ENCODE results near the gene YARS1.
A peak's percentile ranks its signal among the peaks of the same experiment; 100 is the strongest.

Gene YARS1

DNA sequence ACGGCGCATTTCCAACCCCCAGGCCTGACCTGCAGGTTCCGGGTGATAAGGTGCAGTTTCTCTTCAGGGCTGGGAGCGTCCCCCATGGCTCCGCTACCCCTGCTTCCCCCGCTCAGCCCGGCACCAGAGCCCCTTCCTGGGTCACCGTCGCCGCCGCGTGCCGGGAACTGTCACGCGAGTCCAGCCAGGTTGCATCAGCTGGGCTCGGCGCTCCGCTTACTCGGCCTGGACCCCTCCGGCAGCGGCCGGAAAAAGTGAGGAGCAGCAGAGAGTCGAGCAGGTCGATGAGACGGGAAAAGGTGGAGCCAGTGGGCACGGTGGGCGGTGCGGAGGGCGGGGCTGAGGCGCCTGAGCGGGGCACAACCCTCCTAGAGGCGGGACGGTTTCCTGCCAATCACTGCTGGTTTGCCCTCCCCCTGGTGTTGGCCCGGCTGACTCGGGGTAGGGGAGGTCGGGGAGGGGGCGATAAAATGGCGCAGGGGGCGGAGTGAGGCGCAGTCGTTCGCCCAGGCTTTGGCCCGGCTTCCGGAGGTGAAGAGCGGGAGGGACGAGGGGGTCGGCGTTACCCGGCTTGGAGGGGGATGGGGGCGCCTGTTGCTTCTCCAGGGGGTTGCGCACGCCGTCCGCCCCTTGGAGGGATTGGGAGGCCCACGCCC, at the start of gene YARS1, which contains the start of gene S100PBP:
Gene YARS1, minus strand, starts transcription at position 200 of the 656 bp plus-strand sequence. Its CDS starts 114 bp downstream, at position 86.
Gene S100PBP, plus strand, starts transcription at position 495 of the 656 bp plus-strand sequence. CDS start 8,447 bp downstream, outside the sequence.
- peak; percentile 100 for DNase-seq (ENCODE audit: low read depth)

DNA sequence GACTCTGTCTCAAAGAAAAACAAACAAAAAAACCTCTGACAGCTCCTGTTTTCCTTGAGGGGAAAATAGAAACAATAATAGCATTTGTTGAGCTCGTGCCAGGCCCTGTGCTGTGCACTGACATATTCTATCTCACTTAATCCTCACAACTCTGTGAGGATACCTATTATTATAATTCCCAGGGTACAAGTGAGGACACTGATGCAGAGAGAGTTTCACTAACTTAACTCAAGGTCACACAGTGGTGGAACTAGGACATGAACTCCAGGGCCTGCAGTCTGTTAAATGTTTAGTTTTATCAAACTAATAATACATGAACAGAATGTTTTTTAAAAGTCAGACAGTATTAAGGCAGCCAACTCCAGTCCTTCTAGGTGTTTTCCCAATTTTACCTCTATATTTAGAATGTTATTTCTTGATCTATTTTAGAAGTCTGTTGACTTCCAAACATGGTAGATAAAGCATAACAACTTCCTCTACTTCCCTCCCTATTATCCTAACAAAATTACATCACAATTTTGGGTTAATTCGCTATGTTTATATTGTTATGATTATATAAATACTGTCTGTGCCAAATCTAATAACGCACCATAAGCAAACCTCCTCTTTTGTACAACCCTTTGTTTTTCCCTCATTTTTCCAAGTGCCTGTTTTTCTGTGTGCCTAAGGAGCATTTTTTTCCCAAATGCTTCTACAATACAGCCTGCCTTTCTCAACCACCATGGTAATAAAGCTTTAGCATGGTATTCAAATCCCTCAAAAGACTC, 48.7 kb upstream of the YARS1 start:
- DNase-seq (ENCODE audit: low read depth) = no peak

DNA sequence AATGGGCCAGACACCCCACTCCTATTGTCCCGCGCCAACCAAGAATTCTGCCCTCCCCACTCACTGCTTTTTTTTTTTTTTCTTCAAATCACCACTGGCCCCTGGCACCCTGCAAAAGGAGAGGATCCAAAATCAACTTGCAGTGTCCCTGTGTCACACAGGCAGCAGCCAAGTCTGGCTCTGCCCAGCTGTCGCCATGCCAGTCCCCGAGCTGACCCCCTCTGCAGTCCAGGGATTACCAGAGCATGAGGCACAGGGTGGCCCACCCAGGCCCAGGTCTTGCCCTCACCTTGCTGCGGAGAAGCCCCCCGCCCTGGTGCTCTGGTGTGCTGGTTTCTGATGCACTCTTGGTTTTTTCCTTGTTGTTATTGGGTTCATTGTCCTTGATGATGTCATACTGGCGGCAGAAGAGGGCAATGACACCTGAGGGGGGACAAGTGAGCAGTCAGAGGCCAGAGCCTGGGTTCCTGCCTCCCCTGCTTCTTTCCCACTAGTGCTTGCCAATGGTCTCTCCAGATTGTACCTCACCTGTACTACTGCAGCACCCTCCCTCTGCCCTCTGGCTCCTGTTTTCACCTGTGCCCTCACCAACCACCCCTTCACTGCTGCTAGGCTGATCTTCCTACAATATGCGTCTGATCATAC, 47.3 kb upstream of the YARS1 start:
- no peak for DNase-seq (ENCODE audit: low read depth)

DNA sequence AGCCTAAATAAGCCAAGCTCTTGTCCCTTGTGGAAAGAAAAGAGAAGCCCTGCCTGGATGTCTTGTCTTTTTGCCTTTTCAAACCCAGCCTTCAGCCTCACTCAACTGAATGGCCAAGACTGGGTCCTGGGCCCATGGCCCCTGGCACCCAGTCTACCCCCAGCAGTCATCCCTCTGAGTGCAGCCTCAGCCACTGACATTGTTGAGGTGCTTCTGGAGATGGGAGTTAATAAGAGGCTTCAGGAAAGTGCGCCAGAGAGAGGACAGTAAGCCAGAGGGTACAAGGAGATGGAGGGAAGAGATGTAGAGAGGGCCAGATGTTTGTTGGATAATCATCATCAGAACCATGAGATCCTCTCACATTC, 46.7 kb upstream of the YARS1 start:
- DNase-seq (ENCODE audit: low read depth) = no peak

DNA sequence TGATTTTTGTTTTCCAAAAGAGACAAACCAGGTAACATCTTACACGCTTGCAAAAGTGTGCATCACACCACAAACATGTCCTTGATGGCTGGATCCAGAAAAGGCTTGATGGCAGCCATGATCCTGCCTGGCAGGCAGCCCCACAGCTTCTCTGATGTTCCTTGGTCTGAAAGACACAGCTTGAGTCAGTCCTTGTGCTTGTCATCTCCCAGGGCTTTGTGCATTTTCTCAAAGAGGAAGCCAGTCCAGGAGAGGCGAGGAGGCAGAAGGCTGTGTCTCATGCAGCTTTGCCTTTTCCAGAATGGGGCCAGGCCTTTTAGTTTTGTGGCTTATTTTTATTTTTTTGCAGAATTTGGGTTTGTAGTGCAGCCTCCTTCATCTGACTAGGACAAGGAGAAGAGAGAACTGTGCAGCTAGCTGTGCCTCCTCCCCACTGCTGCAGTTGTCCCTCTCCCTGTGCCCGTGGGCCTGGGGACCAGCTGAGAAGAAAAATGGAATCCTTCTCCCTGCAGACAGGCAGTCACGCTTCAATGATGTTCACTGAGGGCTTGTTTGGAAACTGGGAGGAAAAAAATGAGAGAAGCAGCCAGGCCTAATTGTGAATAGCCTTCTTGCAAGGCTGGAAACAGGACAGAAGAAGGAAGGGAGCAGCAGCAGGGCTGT, 46.2 kb upstream of the YARS1 start:
- DNase-seq (ENCODE audit: low read depth) = no peak

DNA sequence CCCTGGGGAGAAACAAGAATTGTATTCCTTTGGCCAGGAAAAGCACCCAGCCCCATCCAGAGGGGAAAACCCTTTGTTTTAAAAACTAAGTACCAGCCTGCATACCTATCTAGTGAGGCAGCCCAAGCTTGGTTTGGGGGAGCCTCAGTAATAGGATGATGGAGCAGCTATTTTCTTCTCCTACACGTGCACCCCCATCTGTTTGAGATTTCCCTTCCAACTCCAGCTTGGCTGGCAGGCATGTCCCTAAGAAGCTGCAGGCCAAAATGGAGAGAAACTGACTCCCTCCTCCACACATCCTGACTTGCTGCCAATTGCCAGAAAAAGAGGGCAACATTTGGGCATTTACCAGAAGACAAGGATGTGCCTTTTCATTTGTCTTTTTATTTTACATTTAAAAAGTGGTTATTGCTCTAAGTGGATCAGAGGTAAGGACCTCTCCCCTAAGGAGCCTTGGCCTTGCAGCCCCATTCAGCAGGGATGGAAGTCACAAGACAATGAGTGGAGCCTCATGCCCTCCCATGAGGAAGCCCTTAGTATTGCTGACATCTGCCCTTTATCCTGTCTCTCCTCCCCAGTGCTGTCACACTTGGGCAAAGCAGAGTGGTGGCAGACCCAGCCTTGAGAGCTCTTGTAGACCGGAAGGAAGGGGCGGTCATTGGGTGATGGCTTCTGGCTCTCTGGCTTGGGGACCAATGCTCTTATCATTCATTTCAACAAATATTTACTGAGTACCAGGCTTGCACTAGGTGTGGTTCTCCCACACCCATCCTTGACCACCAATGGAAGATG, 44.9 kb upstream of the YARS1 start:
- DNase-seq (ENCODE audit: low read depth) = no peak

DNA sequence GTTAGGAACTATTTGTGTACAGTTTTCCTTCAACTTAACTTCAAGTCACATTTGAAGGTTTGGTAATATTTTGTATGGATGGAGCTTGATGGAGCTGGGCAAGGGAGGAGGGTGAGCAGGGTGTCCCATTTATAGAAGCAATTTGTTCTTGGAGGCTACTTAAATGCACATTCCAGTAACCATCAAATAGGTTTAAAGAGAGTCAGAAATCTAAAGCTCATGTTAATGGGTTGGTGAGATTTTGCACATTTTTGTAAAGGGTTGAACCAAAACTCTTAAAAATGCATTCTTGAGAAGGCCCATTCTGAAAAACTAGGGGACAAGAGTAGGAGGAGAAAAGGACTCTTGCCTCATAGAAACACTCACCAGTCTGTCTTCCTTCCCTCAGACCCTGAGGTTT, 43.4 kb upstream of the YARS1 start:
- DNase-seq (ENCODE audit: low read depth) = no peak

DNA sequence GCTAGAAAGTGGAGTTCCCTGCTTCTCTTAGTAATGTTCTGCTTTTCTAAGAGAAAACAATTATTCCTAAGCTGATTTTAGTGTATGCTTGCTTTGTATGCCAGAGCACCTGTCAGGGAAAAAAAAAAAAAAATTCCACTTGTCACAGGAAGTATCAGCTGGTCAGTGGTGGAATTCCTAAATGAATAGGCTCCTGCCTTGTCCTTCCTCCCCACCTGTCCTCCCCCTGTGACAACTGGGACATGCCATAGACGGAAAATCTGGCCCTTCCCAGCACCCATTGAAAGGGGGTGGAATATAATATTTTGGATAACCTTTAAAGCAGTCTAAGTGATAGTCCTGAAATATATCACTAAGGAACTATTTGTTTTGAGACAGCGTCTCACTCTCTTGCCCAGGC, 42.8 kb upstream of the YARS1 start:
- no peak for DNase-seq (ENCODE audit: low read depth)

DNA sequence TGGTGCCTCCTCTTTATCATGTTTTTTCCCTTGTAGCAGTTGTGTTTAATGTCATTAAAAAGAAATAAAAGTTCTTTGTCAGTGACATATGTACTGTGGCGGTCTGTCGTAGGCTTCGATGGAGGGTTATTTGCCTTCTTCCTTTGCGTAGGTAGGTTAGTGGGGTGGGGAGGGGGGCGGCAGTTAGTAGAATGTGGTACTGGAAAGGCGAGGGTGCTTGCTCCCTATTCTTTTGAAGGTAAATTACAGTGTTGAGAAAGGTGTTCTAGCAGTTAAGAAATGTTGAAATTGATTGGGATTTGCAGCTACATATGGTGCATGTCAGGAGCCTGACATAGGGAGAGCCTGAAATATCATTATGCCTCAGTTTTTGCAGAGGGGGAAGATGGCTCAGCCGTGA, 41.6 kb upstream of the YARS1 start:
- no peak for DNase-seq (ENCODE audit: low read depth)

DNA sequence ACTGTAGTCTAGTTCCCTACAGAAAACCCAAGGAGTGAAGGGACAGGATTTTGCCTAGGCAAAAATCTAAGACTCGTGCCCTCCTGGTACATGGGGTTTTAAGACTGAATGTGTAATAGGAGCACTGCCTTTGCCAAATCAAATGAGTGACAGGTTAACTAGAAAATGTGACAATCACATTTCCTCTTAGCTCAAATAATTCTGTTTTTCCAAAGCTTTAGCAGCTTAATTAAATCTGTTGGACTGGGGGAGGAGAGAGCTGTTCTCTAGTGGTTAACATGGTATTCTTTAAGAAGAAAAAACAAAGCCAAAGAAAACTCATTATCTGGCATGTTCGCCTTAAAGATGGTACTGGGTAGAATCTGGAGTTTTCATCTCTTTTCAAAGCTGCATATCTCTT, 41.0 kb upstream of the YARS1 start:
- no peak for DNase-seq (ENCODE audit: low read depth)

DNA sequence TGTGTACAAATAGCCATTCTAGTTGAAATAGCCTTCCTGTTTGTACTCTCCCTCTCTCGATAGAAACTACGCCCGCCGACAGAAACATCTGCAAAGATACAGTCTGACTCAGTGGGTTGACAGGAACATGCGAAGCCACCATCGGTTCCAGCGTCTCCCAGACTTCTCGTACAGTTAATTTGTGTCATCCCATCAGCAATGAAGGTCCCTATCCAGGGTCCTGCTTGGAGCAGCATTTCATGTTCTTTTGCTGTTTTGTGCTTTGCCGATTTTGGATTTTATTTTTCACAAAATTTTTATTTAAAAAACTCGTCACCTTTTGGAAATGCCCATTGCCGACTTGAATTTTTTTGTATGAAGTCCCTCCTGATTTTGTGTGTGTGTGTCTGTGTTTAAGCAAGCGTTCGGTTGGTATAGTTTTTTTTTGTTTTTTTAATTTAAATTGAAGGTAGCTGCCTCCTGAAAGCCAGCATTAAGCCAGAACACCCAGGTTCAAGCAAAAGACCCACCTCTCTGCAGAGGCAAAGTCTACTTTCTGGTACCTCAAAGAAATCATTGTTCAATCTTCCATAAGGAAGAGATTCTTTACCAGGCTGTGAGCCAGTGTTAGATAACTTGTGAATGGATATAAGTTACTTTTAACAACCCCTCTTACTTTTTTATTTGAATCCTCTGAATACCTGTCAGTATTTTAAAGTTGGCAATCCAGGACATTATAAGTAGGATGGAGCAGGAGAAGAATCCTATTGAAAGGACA, 38.9 kb upstream of the YARS1 start:
- DNase-seq (ENCODE audit: low read depth) = no peak

DNA sequence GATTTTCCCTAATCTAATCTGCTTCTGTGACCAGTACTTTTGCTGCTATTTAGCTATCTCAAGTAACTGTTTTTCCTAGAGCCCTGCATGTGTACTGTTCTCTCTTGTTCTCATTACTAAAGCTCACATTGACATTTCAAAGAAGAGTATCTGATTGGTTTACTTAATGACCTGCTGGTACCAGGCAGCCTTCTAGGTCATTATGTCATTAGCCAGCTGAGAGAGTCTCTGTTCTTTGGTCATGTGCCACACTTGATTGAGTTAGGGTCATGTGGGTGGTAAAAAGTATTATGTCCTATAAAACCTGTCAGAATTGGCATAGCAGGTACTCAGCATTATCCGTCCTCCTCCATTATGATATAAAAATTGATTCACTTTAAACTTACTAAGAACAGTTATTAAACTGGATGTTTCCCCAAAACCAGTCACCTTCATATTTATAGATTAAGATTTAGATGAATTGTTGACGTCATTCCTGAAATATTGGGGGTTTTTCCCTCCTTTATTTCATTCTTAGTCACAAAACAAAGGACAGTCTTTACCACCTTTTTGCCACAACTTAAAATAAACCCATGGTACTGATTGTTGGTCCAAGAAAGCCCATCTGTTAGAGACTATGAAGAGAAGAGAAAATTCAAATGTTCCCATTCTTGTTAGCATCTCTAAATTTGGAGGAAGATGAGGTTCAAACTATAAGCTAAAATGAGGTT, 31.4 kb upstream of the YARS1 start:
- no peak for DNase-seq (ENCODE audit: low read depth)

DNA sequence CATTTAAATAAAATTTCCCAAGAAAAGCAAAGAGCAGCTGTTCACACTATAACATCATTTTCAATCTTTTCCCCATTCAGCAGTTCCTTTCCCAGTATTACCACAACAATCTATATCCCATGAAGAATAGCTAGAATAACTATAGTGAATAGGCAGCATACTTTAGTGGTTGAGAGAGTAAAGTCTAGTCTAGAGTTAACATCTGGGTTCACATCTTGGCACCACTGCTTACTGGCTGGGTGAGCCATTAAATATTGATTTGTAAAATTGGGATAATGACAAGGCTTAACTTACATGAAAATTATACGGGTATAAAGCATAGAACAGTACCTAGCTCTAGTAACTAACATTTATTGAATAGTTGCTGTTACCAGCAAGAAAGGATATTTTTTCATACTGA, 14.7 kb upstream of the YARS1 start:
- DNase-seq (ENCODE audit: low read depth) = no peak

DNA sequence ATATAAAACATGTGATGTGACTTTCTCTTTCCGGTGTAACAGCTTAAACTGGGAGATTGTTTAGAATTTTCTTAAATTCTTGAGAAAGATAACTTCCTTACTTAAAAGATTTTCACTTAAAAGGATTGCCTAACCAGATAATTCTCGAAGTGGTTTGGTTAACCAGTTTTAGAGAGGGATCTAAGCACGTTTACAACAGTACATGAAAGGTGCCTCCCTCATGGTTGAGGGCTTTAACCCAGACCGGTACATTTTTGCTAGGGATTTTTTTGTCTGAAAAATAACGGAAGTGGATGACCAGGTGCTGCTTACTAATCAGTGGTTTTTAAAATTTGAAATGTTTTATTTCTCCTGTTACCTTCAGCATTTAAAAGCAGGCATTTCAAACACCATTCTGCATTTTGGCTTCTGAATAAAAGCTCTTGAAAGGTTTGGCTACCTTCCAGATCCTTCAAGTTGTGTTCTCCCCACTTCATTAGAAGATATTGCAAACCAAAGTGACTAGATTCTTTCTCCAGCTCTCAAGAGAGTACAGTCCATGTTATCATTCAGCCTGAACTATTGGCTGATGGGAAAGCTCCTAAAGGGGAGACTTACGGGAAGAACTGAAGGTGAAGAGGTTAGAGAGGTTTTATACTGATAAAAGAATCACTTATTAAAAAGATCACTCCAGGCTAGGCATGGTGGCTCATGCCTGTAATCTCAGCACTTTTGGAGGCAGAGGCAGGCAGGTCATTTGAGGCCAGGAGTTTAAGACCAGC, 13.1 kb upstream of the YARS1 start:
- DNase-seq (ENCODE audit: low read depth) = no peak

DNA sequence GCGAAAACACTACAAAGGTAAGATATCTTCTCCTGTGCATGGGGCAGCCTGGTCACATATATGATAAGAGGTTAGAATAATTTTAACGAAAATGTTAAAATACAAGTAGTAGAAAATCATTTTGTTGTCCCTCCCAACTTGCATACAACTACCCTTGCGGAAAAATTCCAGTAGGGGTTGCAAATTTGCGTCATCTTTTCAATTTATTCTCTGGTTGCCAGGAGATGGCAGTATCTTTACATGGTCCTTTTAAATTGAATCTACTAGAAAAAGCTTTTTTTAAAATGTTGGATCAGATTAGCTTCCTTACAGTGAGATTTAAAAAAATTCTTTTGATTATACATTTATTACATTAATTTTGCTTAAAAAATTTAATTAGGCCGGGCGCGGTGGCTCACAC, 11.2 kb upstream of the YARS1 start:
- no peak for DNase-seq (ENCODE audit: low read depth)

DNA sequence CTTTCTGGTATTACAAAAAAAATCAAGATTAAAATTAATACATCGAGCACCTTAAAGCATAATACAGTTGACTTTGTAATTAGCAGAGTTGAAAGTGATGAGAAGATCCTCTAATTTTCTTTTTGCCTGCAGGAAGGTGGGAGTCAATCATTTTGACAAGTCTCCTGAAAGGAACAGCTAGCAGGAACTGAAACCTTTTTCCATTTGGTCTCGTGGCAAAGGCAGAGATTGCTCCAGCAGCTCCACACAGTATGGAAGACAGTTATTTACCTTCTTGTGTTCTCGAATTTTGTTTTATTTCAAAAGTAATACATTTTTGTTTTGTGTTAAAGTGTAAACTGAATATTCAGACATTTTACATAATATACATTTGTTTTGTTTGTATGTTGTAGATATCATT, 8.0 kb upstream of the YARS1 start:
- no peak for DNase-seq (ENCODE audit: low read depth)

DNA sequence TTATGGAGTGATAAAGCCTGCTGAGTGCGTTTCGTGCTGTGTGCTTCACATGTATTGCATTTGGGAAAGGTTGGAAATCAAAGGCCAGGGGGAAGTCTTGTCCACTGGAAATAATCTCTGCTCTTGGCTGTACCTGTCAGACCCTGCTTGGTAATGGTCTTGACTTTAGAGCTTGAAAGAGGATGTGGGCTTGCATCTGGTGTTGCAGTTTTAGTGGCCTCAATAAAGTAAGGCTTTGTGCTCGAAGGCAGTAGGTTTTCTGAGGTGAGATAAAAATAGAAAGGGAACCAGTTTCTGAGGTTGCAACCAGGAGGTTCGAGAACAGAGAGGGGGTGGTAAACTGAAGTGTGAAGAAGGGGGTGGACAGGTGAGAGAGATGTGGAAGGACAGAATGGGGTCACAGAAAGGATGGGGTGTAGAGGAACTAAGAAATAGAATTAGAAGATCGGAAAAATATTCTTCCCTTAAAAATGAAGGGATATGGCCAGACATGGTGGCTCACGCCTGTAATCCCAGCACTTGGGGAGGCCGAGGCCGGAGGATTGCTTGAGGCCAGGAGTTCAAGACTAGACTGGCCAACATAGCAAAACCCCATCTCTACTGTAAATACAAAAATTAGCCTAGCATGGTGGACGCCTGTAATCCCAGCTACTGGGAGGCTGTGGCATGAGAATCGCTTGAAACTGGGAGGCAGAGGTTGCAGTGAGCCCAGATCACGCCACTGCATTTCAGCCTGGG, 1.8 kb upstream of the YARS1 start:
- DNase-seq (ENCODE audit: low read depth) = no peak

DNA sequence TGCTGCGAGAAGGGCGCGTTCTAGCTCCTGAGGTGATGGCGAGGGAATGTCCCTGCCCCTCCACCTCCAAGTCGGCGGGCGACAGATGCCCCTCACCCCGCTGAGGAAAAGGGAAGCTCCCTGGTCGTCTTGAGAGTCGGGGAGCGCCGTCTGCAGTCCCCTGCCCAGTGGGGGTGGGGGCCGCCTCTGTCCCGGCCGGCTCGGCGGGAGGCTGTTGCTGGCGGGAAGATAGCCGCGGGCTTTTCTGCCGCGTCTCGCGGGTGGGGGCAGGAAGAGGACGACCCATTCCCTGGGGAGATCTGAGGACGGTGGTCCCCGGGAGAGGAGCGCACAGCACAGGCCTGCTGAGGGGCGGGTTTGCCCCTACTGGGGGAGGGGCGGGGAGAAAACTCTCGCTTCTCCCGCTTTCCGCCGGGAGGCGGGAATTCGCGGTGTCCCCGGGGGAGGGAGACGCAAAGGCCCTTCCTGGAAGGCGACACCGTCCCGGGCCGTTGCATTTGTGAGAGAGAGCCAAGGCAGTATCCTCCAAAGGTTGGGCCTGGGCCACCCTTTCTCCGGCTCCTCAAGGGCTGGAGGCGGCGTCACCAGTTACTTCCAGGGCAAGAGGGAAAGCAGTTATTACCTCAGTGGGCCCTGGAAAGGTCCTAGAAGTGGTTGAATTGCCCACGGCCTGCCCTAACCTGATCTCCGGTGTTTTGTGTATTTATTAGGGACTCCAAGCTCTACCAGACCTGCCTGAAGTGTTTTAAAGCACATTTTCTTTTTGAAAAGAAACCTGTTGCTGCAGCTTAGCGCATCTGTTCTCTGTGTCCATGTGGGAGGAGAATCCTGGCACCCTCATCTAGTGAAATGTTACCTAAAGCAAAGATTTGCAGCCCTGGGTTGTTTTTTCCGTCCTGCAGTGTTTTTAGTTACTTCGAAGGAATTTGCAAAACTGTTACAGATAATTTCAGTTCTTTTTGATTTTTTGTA, 943 bp upstream of the YARS1 start:
- DNase-seq (ENCODE audit: low read depth) = peak; percentile 33
